GF-D8 (cell line): ENCODE measurements around the gene SHANK3.
"Not testable (repeated sequence)": the region's sequence is repeated elsewhere in the genome, so short reads cannot be mapped to it uniquely, and the experiment has no call there.

Source experiments
- DNase-seq: peaks from one replicate; lab custom pipeline; 2025; lab: John Stamatoyannopoulos, UW

The SHANK3 gene

DNA sequence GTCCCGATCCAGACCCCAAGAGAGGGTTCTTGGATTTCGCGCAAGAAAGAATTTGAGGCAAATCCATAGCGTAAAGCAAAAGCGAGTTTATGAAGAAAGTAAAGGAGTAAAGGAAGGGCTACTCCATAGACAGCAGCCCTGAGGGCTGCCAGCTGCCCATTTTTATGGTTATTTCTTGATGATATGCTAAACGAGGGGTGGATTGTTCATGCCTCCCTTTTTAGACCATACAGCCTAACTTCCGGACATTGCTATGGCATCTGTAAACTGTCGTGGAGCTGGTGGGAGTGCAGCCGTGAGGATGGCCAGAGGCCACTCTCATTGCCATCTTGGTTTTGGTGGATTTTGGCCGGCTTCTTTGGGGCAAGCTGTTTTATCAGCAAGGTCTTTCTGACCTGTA is 19.4 kb upstream of the SHANK3 start:
- DNase-seq: no peak

- DNase-seq: not testable (repeated sequence)
These were observed 18.0 kb upstream of the SHANK3 start for GRCh38 chr22:50654664-50655063.

DNA sequence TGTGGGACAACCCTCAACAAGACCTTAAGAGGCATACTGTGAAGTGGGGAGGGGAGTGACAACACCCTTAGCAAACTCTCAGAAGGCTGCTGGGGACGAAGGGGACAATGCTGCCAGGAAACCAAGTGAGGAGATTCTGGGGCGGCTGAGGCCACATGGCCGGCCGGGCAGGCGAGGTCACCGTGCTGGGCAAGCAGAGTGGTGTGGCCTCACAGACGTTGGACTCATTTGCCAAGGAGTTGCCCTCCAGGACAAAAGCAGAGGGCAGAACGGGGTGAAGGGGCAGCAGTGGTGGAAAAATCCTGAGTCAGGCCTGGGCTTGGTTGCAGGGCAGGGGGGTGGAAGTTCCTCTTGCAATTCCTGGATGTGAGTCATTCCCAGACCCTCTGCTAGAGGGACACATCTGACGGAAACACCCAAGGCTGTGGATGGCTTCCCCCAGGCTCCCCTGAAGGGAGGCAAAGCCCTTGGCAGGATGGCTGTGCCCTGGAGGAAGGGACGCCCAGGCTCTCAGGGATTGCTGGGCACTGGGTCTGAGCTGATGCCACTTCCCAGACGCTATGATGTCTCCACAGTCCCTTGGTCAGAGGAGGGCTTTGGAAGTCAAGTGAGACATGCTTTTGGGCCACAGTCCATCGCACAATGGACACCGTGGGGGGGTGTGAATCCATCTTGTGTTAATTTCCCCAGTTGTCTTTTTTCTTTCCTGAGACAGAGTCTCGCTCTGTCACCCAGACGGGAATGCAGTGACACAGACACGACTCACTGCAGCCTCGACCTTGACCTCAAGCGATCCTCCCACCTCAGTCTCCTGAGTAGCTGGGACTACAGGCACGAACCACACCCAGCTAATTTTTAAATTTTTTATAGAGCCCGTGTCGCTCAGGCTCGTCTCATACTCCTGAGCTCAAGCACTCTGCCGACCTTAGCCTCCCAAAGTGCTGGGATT is 16.2 kb upstream of the SHANK3 start:
- DNase-seq: no peak

- no peak for DNase-seq
These were observed 14.7 kb upstream of the SHANK3 start for GRCh38 chr22:50657925-50658324.

GRCh38 chr22:50659711-50660110 is 12.9 kb upstream of the SHANK3 start:
- DNase-seq: not testable (repeated sequence)

DNA sequence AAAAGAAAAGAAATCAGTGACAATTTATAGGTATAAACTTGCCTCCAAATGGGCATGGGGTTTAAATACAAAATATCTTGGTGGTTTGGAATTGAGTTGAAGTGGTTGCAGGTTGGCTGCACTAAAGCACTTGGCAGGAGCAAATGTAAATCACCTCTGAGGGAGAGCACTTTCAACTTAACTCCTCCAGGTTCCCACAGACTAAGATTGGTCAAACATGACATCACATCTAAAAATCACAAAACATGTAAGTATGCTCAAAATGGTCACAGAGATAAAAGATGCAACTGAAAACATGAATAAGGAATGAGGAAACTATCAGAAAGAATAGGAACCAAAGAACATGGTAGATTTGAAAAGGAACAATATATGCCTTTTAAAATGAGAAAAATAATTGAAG is 12.3 kb upstream of the SHANK3 start:
- DNase-seq: no peak

DNA sequence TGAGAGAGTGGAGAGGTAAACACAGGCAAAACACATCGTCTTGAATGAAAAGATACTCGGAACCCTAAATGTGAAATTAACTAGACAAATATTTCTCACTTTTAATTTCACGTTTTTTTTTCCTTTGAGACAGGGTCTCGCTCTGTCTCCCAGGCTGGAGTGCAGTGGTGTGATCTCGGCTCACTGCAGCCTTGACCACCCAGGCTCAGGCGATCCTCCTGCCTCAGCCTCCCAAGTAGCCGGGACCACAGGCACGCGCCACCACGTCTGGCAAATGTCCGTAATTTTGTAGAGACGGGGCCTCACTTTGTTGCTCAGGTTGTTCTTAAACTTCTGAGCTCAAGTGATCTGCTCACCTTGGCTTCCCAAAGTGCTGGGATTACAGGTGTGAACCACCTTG is 7.4 kb upstream of the SHANK3 start:
- DNase-seq: no peak

- DNase-seq: no peak
These were observed 6.9 kb upstream of the SHANK3 start for GRCh38 chr22:50665738-50666137.

DNA sequence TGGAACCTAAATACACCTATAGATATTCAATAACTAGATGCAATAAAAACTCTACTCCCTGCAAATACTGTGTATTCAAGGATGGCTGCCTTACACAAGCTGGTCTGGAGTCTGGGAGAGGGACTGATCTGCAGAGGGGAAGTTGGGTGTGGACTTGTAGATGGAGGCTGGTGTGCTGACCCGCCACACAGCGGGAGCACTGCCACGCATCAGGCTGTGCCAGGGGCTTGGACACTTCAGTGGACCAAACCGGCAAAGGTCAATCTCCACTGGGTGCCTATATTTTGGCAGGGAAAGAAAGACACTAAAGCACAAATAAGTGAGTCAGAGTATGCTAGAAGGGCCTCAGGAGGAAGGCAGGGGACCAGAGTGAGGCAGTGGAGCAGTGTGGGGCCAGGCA is 2.1 kb upstream of the SHANK3 start:
- DNase-seq: no peak

DNA sequence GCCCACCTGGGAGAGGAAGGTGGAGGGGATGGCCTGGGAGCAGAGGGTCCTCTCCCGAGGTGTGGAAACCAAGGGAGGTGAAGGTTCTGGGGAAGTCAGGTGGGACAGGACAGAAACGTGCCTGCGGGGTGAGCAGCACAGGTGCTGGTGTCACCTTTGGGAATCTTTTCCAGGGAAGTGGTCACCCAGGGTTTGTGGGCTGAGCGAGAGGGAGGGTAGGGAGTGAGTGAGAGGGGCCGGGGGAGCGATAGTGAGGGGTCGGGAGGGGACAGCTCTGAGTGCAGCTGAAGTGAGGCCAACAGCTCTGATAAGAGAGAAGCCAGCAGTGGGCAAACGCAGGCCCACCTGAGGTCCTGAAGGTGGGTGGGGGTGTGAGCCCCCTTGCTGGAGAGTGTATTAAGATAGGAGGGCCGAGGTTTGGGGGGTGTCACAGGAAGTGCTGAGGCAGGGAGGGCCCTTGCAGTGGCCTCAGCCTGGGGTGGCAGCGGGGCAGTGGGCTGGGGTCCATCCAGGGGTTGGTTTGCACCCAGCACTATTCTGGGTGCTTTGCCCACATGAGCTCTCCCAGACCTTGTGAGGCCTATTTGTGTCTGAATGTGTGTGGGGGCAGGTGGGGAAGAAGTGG is 1.6 kb upstream of the SHANK3 start:
- DNase-seq: no peak

- DNase-seq: no peak
These were observed 982 bp upstream of the SHANK3 start for GRCh38 chr22:50671641-50672040.

- DNase-seq: no peak
These were observed 582 bp upstream of the SHANK3 start for GRCh38 chr22:50672041-50672440.

GRCh38 chr22:50673231-50674129 is 857 bp downstream of the SHANK3 start:
- DNase-seq: no peak

DNA sequence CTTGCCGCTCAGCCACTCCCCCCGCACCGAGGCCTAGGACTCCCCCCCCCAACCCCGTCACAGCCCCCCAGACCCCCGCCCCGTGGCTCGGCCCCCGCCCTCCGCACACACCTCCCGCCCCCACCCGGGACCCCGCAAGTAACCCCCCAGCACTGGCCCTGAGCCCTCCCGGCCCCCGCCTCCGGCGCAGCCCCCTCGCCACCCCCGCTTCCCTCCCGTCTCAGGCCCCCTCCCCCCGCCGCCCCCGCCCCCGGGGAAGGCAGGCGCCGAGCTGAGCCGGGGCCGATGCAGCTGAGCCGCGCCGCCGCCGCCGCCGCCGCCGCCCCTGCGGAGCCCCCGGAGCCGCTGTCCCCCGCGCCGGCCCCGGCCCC is 1.5 kb downstream of the SHANK3 start:
- DNase-seq: no peak

- no peak for DNase-seq
These were observed 2.3 kb downstream of the SHANK3 start for GRCh38 chr22:50674606-50675552.

DNA sequence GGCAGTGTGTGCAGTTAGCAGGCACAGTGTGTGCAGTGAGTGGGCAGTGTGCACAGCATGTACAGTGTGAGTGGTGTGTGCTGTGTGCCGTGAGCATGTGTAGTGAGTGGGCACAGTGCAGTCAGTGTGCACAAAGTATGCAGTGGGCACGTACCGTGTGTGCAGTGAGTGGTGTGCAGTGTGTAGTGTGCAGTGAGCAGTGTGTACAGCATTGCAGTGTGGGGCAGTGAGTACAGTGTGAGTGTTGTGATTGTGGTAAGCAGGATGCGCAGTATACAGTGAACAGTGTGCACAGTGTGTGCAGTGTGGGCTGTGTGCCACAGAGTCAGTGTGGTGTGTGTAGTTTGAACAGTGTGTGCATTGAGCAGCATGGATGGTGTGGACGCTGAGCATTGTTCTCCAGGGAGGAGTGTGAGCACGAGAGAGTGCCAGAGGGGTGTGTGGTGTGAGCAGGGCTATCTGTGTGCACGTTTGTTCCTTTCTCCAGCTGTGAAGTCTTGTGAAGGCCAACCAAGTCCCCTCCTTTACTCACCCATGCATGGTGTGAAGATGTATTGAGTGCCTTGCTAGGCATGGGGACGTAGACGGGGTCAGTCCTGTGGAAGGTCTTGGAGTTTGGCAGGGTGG is 3.0 kb downstream of the SHANK3 start:
- DNase-seq: no peak

DNA sequence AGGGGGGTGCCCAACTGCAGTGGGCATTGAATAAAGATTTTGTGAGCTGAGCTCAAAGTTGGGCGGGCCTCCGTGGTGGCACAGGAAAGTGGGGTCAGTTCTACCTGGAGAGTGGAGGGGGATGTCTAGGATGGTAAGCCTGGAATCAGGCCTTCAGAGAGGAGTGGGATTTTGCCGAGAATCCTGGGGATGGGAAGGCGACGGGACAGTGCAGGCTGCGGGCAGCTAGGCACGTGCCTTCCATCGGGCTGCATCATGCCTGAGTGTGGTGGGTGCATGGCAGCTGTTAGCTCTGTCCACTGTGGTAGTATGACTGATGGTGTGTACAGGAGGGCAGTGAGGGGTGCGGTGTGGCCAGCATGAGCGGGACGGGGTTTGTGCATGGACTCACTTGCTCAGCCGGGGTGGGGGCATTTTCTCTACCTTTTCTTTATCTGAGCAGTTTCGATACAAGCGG is 3.6 kb downstream of the SHANK3 start:
- no peak for DNase-seq

GRCh38 chr22:50676661-50677492 is 4.3 kb downstream of the SHANK3 start:
- DNase-seq: no peak

DNA sequence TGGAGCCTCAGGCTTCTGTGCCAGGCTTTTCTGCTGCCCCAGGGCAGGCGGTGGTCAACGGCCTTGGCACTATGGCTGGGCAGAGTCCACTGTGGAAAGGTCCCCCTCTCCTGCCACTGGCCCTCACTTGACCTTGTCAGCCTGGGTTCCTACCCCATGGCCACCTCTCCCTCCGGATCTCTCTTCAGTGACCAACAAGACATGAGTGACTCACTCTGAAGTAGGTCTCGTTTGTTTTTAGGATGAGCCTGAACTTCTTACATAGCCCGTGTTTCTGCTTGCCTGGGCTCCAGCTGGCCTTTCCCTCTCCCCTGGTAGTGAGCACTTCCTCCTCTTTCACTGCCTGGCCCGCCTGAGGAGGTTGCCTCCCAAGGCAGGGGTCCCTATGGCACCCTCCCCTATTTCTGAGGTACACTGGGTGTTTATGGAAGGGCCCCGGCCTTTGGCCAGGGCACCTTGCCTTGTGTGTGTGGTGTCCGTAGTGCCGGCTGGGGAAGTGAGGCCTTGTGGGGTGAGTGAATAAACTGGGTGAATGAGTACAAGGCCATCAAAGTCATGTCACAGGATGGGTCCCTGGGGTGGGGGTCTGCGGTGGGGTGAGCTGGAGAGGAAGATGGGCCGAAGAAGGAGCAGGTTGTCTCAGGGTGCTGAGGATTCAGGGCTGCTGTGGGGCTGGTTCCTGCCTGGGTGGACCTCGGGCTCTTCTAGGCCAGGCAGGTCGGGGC is 5.0 kb downstream of the SHANK3 start:
- no peak for DNase-seq
